HCT116 (cell line): ENCODE measurements around the gene PNMA6E. TPM values are rescaled to one million over a fixed set of nuclear protein-coding genes. Genes with fewer than 3 reads are reported as not detected.

Experiments used
- ATAC-seq: fragments of 200-7000 bp; cut with Tn5 transposase; 2 replicates; pipeline ENCODE4 v1.9.1; 2020; ENCODE audit warnings: mild to moderate bottlenecking, moderate library complexity
- BruUV-seq: library from RNA; stranded (reverse); fragments of 400-500 nt; replicated peaks from 2 replicates; lab custom pipeline; 2021; lab: Mats Ljungman, UMichigan
- CTCF ChIA-PET: fragments of 300-600 bp; sonication (Branson Sonifier 250); formaldehyde crosslinking; loops from one replicate; lab custom pipeline; 2021; ENCODE audit warnings: antibody characterized with exemption; lab: Charles Lee
- POLR2A ChIA-PET: fragments of 300-600, 350-600 bp; sonication (Branson Sonifier 250); formaldehyde crosslinking; loops from one replicate; lab custom pipeline; 2021; ENCODE audit warnings: antibody characterized with exemption; lab: Charles Lee
- RAD21 ChIA-PET, 2 experiments: fragments of 300-600 bp; sonication (Branson Sonifier 250); formaldehyde crosslinking; loops; one replicate each; lab custom pipeline; 2023; ENCODE audit warnings: low total read pairs in 2 of 2; ENCODE audit not compliant: uncharacterized antibody in 2 of 2, unreplicated experiment in 2 of 2, low non-redundant PET in 1 of 2; lab: Charles Lee
- DNase-seq: peaks from one replicate; pipeline ENCODE4 v3.0.0-alpha.2; 2010; ENCODE audit warnings: low read depth, low spot score
- H2AFZ ChIP-seq: fragments of 200-600 bp; shearing (Covaris generic), sonication (generic); 2 replicates; pipeline ENCODE4 v1.6.1; 2017; ENCODE audit warnings: low read depth, mixed run types, mixed read lengths, antibody characterized with exemption, low read length; ENCODE audit not compliant: poor library complexity, severe bottlenecking
- H3K27ac ChIP-seq: 2 replicates; pipeline ENCODE4 v1.5.1; 2012; ENCODE audit warnings: low read depth, low read length
- H3K27me3 ChIP-seq: fragments of 200-600 bp; sonication (generic); 2 replicates; pipeline ENCODE4 v1.6.1; 2016; ENCODE audit warnings: mixed run types, low read length, mixed read lengths; ENCODE audit not compliant: insufficient read depth
- H3K36me3 ChIP-seq, 2 experiments: fragments of 200-500 bp in 1 of 2; fragments of 200-600 bp in 1 of 2; sonication (Bioruptor generic) in 1 of 2; sonication (generic) in 1 of 2; 2 replicates each; pipeline versions ENCODE4 v1.5.1 to v1.6.1; 2014 to 2016; ENCODE audit warnings: low read length in 2 of 2, inconsistent platforms in 1 of 2, mixed read lengths in 1 of 2, mixed run types in 1 of 2; ENCODE audit not compliant: insufficient read depth in 2 of 2, control insufficient read depth in 1 of 2
- H3K4me1 ChIP-seq, 2 experiments: fragments of 200-600 bp in 1 of 2; sonication (generic) in 1 of 2; 2 replicates each; pipeline versions ENCODE4 v1.5.1 to v1.6.1; 2012 to 2017; ENCODE audit warnings: low read length in 2 of 2, inconsistent platforms in 1 of 2, mild to moderate bottlenecking in 1 of 2, mixed read lengths in 1 of 2, mixed run types in 1 of 2, moderate library complexity in 1 of 2; ENCODE audit not compliant: insufficient read depth in 2 of 2, control insufficient read depth in 1 of 2
- H3K4me2 ChIP-seq: fragments of 200-600 bp; sonication (generic); 2 replicates; pipeline ENCODE4 v1.6.1; 2017; ENCODE audit warnings: mixed run types, low read length, mixed read lengths
- H3K4me3 ChIP-seq, 2 experiments: fragments of 200-600 bp in 1 of 2; sonication (generic) in 1 of 2; replicated peaks in 1 of 2; 2 replicates each; pipeline ENCODE4 v1.5.1; 2011 to 2016; ENCODE audit warnings: low read length in 2 of 2, control low read depth in 1 of 2, low read depth in 1 of 2, mild to moderate bottlenecking in 1 of 2, mixed read lengths in 1 of 2, mixed run types in 1 of 2
- H3K79me2 ChIP-seq: fragments of 200-600 bp; sonication (generic); 2 replicates; pipeline ENCODE4 v1.6.1; 2017; ENCODE audit warnings: mild to moderate bottlenecking, mixed run types, low read length, moderate library complexity, mixed read lengths; ENCODE audit not compliant: insufficient read depth
- H3K9ac ChIP-seq: fragments of 200-600 bp; sonication (generic); 2 replicates; pipeline ENCODE4 v1.6.1; 2016; ENCODE audit warnings: low read length, mixed read lengths
- H3K9me2 ChIP-seq: fragments of 200-600 bp; sonication (generic), shearing (Covaris generic); 2 replicates; pipeline ENCODE4 v1.6.1; 2017; ENCODE audit warnings: mixed run types, mild to moderate bottlenecking, moderate library complexity; ENCODE audit not compliant: insufficient read depth
- H3K9me3 ChIP-seq, 2 experiments: fragments of 200-500 bp in 1 of 2; fragments of 200-600 bp in 1 of 2; sonication (Bioruptor generic) in 1 of 2; sonication (generic) in 1 of 2; 2 replicates each; pipeline ENCODE4 v1.6.1; 2014 to 2017; ENCODE audit warnings: low read length in 2 of 2, mixed read lengths in 2 of 2, inconsistent platforms in 1 of 2, low read depth in 1 of 2, mild to moderate bottlenecking in 1 of 2, mixed run types in 1 of 2, moderate library complexity in 1 of 2; ENCODE audit not compliant: control insufficient read depth in 1 of 2, insufficient read depth in 1 of 2
- H4K20me1 ChIP-seq: fragments of 200-600 bp; sonication (generic), shearing (Covaris generic); 2 replicates; pipeline ENCODE4 v1.6.1; 2017; ENCODE audit warnings: mixed run types, mild to moderate bottlenecking, moderate library complexity; ENCODE audit not compliant: insufficient read depth
- ATF3 ChIP-seq: IDR thresholded peaks from 2 replicates; pipeline ENCODE4 v1.6.1; 2012
- CBX3 ChIP-seq: IDR thresholded peaks from 2 replicates; pipeline ENCODE4 v1.6.1; 2012; ENCODE audit warnings: low read depth
- ELF1 ChIP-seq: IDR thresholded peaks from 2 replicates; pipeline ENCODE4 v1.6.1; 2012; ENCODE audit warnings: low read depth, borderline replicate concordance
- EZH2 ChIP-seq: fragments of 200-600 bp; sonication (generic); IDR thresholded peaks from 2 replicates; pipeline ENCODE4 v1.6.1; 2017; ENCODE audit warnings: antibody characterized with exemption, mixed run types
- EZH2phosphoT487 ChIP-seq: fragments of 200-600 bp; IDR thresholded peaks from 2 replicates; pipeline ENCODE4 v1.6.1; 2018; ENCODE audit warnings: antibody characterized with exemption, borderline replicate concordance
- JUND ChIP-seq: IDR thresholded peaks from 2 replicates; pipeline ENCODE4 v1.6.1; 2012
- MAX ChIP-seq: IDR thresholded peaks from 2 replicates; pipeline ENCODE4 v1.6.1; 2012
- POLR2A ChIP-seq: IDR thresholded peaks from 2 replicates; pipeline ENCODE4 v1.7.0; 2011; ENCODE audit warnings: borderline replicate concordance; ENCODE audit not compliant: insufficient read depth, insufficient read length; ENCODE audit errors: extremely low read depth
- POLR2AphosphoS5 ChIP-seq: IDR thresholded peaks from 2 replicates; pipeline ENCODE4 v1.6.1; 2011; ENCODE audit warnings: mild to moderate bottlenecking, low read depth, low read length, moderate library complexity
- RAD21 ChIP-seq: IDR thresholded peaks from 2 replicates; pipeline ENCODE4 v1.6.1; 2012; ENCODE audit warnings: low read depth, mild to moderate bottlenecking
- SIN3A ChIP-seq: IDR thresholded peaks from 2 replicates; pipeline ENCODE4 v1.6.1; 2012; ENCODE audit warnings: low read depth
- SRF ChIP-seq: IDR thresholded peaks from 2 replicates; pipeline ENCODE4 v1.6.1; 2012; ENCODE audit warnings: low read depth
- TCF7L2 ChIP-seq: IDR thresholded peaks from 2 replicates; pipeline ENCODE4 v1.7.0; 2011; ENCODE audit warnings: borderline replicate concordance, inconsistent platforms; ENCODE audit not compliant: insufficient read depth, insufficient read length; ENCODE audit errors: extremely low read depth
- ZNF274 ChIP-seq: fragments of 200-500 bp; sonication (Bioruptor generic); IDR thresholded peaks from 2 replicates; pipeline ENCODE4 v1.6.1; 2014; ENCODE audit warnings: mild to moderate bottlenecking, low read depth, low read length, inconsistent platforms
- intact Hi-C: fragments of 100-400 bp; cut with micrococcal nuclease; formaldehyde crosslinking; loops from 2 replicates; pipeline ENCODE4 v1.10.0; 2022
- total RNA-seq: library from RNA; stranded (reverse); gene quantifications from one replicate; pipeline ENCODE4 v1.2.1, GENCODE V29; 2021; ENCODE audit not compliant: unreplicated experiment

Gene PNMA6E
- total RNA-seq, 1 experiment from 2014 or later, result not detected

GRCh38 chrX:153447581-153447960, 46.4 kb upstream of the PNMA6E start (continued):
- TF ChIP-seq ELF1, result no peak
- no peak for TF ChIP-seq EZH2phosphoT487
- TF ChIP-seq SIN3A, result no peak
- no peak for TF ChIP-seq POLR2A
- no peak for TF ChIP-seq ZNF274
- TF ChIP-seq RAD21, result no peak
- no peak for TF ChIP-seq JUND
- no peak for TF ChIP-seq CBX3
- no peak for TF ChIP-seq SRF
- TF ChIP-seq MAX, result no peak
- no peak for TF ChIP-seq ATF3
- TF ChIP-seq POLR2AphosphoS5, result no peak
- TF ChIP-seq TCF7L2, result no peak

GRCh38 chrX:153446950-153447580, 45.9 kb upstream of the PNMA6E start:
- no peaks in the 10 kb centered on the region for H3K36me3 ChIP-seq
- no peak overlapping the region for H3K4me3 ChIP-seq
- no peak overlapping the region for H3K27ac ChIP-seq
- ATAC-seq (no peak), DNase-seq (no peak)
- ChIA-PET CTCF (no interaction called here), POLR2A (no interaction called here), RAD21 (no interaction called here)
- no peaks in the 10 kb centered on the region for H3K27me3 ChIP-seq
- no peak overlapping the region for H3K9ac ChIP-seq
- no peak overlapping the region for H3K4me2 ChIP-seq
- peaks cover 0 to 7% of the 10 kb centered on the region in 2 experiments; a peak in 1 of 4 replicates for H3K4me1 ChIP-seq
- H3K9me3 ChIP-seq, result no peaks in the 10 kb centered on the region
- intact Hi-C loops, result no loop called here
- no TSS peak for BruUV-seq
- no peaks in the 10 kb centered on the region for H3K79me2 ChIP-seq
- no peak overlapping the region for H2AFZ ChIP-seq
- H4K20me1 ChIP-seq, result no peaks in the 10 kb centered on the region
- TF ChIP-seq POLR2AphosphoS5, result no peak
- no peak for TF ChIP-seq ZNF274
- no peak for TF ChIP-seq CBX3
- TF ChIP-seq EZH2, result no peak
- no peak for TF ChIP-seq EZH2phosphoT487
- no peaks in the 10 kb centered on the region for H3K9me2 ChIP-seq
